ENCODE measurements around the gene PTPN23.

The PTPN23 gene

DNA sequence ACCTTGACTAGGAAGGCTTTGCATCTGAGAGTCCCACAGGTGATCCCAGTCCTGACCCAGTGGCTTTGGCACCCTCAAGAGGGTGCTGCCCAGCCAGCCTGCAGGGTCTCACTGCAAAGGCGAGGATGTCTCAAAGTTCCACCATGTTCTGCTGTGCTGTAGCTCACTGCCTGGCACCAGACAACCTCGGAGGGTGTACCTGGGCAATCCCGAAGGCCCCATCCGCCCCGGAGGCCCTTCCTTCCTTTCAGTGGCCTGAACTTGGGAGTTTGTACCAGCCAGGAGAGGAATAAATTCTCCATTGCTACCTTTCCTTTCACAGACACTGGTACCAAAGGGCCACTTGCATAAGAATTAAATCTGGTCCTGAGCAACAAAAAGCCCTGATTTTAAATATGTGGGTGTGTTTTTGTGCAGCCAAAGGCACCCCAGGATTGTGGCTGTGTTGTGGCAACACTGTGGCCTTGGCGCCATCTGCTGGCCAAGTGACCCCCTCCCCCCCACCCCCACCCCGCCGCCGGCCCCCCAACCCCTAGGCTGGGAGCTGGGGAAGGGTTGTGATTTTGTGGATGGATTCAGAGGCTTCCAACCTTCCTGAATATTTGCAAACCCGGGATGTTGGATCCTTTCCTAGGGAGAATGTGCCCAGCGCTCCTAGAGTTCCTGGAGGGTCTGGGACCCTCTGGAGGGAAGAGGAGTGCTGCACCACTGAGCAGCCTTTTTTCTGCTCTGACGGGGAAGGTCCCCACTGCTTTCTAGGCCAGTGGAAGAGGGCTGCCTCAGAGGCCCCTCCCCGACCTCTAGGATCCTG lies 9.7 kb upstream of the PTPN23 start:
- Histone ChIP-seq H3K9me2 (replicated peaks; ENCODE audit: low read depth, low read length) (no peaks in the 10 kb centered on the region), H4K20me1 (ENCODE audit: insufficient read depth, low read length, poor library complexity, severe bottlenecking) (no peaks in the 10 kb centered on the region), H3K4me2 (ENCODE audit: low read depth, low read length, poor library complexity, severe bottlenecking) (no peak overlapping the region), H3F3A (ENCODE audit: low read depth) (no peaks in the 10 kb centered on the region), H3K27me3 (ENCODE audit: insufficient read depth, low read length, poor library complexity, severe bottlenecking) (no peaks in the 10 kb centered on the region), H3K9me3 (ENCODE audit: insufficient read depth, low read depth, low read length) (no peaks in the 10 kb centered on the region), H3K9ac (ENCODE audit: low read depth, low read length, poor library complexity, severe bottlenecking) (no peak overlapping the region), H3K4me1 (ENCODE audit: insufficient read depth, low read length, poor library complexity, severe bottlenecking) (no peaks in the 10 kb centered on the region), H3K4me3 (ENCODE audit: low read length, poor library complexity, severe bottlenecking) (no peak overlapping the region), H2AFZ (ENCODE audit: low read length) (no peak overlapping the region), H3K79me2 (ENCODE audit: insufficient read depth, low read length) (no peaks in the 10 kb centered on the region), H3K36me3 (ENCODE audit: insufficient read depth, low read length) (no peaks in the 10 kb centered on the region)
- TF ChIP-seq, protein P1, sequence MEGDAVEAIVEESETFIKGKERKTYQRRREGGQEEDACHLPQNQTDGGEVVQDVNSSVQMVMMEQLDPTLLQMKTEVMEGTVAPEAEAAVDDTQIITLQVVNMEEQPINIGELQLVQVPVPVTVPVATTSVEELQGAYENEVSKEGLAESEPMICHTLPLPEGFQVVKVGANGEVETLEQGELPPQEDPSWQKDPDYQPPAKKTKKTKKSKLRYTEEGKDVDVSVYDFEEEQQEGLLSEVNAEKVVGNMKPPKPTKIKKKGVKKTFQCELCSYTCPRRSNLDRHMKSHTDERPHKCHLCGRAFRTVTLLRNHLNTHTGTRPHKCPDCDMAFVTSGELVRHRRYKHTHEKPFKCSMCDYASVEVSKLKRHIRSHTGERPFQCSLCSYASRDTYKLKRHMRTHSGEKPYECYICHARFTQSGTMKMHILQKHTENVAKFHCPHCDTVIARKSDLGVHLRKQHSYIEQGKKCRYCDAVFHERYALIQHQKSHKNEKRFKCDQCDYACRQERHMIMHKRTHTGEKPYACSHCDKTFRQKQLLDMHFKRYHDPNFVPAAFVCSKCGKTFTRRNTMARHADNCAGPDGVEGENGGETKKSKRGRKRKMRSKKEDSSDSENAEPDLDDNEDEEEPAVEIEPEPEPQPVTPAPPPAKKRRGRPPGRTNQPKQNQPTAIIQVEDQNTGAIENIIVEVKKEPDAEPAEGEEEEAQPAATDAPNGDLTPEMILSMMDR (conservative IDR thresholded peaks at IDR 0.05; ENCODE audit: low read length), result peak; percentile 16; the same call in 1 of the 2 replicates
- no peak for TF ChIP-seq EZH2phosphoT487 (IDR thresholded peaks at IDR 0.05; ENCODE audit: borderline replicate concordance)

DNA sequence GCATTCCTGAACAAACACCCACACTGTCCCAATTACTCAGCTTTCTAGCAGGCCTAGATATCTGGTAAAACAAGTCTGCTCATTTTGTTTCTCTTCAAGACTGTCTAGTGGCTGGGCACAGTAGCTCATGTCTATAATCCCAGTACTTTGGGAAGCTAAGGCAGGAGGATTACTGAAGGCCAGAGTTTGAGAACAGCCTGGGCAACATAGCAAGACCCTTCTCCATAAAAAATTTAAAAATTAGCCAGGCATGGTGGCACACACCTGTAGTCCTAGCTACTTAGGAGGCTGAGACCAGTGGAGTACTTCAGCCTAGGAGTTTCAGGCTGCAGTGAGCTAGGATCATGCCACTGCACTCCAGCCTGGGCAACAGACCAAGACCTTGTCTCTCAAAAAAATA lies 6.2 kb upstream of the PTPN23 start:
- no peak for TF ChIP-seq EZH2phosphoT487 (IDR thresholded peaks at IDR 0.05; ENCODE audit: borderline replicate concordance)

DNA sequence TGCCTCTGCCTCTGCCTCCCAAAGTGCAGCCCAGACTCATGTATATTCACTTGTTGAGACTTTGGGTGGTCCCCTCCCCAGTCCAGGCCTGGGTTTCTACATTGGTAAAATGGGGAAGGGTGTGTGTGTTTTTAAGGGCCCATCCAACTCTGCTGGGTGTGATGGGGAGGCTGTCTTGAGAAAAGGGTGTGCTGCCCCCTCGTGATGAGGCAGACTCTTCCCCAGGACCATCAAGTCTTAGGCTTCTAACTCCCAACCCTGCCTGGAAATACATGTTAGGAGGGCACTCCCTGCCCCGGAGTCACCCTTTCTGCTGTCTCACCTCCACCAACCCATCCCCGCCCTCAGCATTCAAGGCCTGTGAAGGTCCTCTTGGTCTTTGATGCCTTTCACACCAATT lies 4.4 kb upstream of the PTPN23 start:
- H3K4me3 ChIP-seq (ENCODE audit: low read length, poor library complexity, severe bottlenecking), result no peak overlapping the region
- no peak overlapping the region for H3K9ac ChIP-seq (ENCODE audit: low read depth, low read length, poor library complexity, severe bottlenecking)
- no peak overlapping the region for H3K4me2 ChIP-seq (ENCODE audit: low read depth, low read length, poor library complexity, severe bottlenecking)
- TF ChIP-seq EZH2phosphoT487 (IDR thresholded peaks at IDR 0.05; ENCODE audit: borderline replicate concordance), result no peak
- TF ChIP-seq, protein P1 (conservative IDR thresholded peaks at IDR 0.05; ENCODE audit: low read length), result no peak
- peaks cover 21% of the 10 kb centered on the region for H3K79me2 ChIP-seq (ENCODE audit: insufficient read depth, low read length)
- no peak overlapping the region for H2AFZ ChIP-seq (ENCODE audit: low read length)
- no peaks in the 10 kb centered on the region for H3F3A ChIP-seq (ENCODE audit: low read depth)
- H4K20me1 ChIP-seq (ENCODE audit: insufficient read depth, low read length, poor library complexity, severe bottlenecking), result peaks cover under 1% of the 10 kb centered on the region
- H3K4me1 ChIP-seq (ENCODE audit: insufficient read depth, low read length, poor library complexity, severe bottlenecking), result peaks cover 14% of the 10 kb centered on the region
- H3K9me2 ChIP-seq (replicated peaks; ENCODE audit: low read depth, low read length), result no peaks in the 10 kb centered on the region
- no peaks in the 10 kb centered on the region for H3K27me3 ChIP-seq (ENCODE audit: insufficient read depth, low read length, poor library complexity, severe bottlenecking)
- no peaks in the 10 kb centered on the region for H3K36me3 ChIP-seq (ENCODE audit: insufficient read depth, low read length)
- no peaks in the 10 kb centered on the region for H3K9me3 ChIP-seq (ENCODE audit: insufficient read depth, low read depth, low read length)

More for the DNA sequence above, 6.2 kb upstream of the PTPN23 start:
- peaks cover 8% of the 10 kb centered on the region for H3K4me1 ChIP-seq (ENCODE audit: insufficient read depth, low read length, poor library complexity, severe bottlenecking)
- H3K4me2 ChIP-seq (ENCODE audit: low read depth, low read length, poor library complexity, severe bottlenecking), result no peak overlapping the region
- H3F3A ChIP-seq (ENCODE audit: low read depth), result no peaks in the 10 kb centered on the region
- H3K9ac ChIP-seq (ENCODE audit: low read depth, low read length, poor library complexity, severe bottlenecking), result no peak overlapping the region
- no peaks in the 10 kb centered on the region for H3K9me3 ChIP-seq (ENCODE audit: insufficient read depth, low read depth, low read length)
- no peaks in the 10 kb centered on the region for H3K27me3 ChIP-seq (ENCODE audit: insufficient read depth, low read length, poor library complexity, severe bottlenecking)
- H3K9me2 ChIP-seq (replicated peaks; ENCODE audit: low read depth, low read length), result no peaks in the 10 kb centered on the region
- peaks cover 12% of the 10 kb centered on the region for H3K79me2 ChIP-seq (ENCODE audit: insufficient read depth, low read length)
- H2AFZ ChIP-seq (ENCODE audit: low read length), result no peak overlapping the region
- H3K4me3 ChIP-seq (ENCODE audit: low read length, poor library complexity, severe bottlenecking), result no peak overlapping the region
- no peaks in the 10 kb centered on the region for H4K20me1 ChIP-seq (ENCODE audit: insufficient read depth, low read length, poor library complexity, severe bottlenecking)
- no peaks in the 10 kb centered on the region for H3K36me3 ChIP-seq (ENCODE audit: insufficient read depth, low read length)
